D721Med (cell line): Measurements from ENCODE around the gene HAPLN2.
A peak's percentile ranks its signal among the peaks of the same experiment; 100 is the strongest.
"Not testable (repeated sequence)": the region's sequence is repeated elsewhere in the genome, so short reads cannot be mapped to it uniquely, and the experiment has no call there.

Experiments used
- DNase-seq: peaks from one replicate; pipeline ENCODE4 v3.0.0; 2011; ENCODE audit warnings: low spot score; ENCODE audit not compliant: insufficient read length
- FAIRE-seq: peaks from 2 replicates; lab custom pipeline; 2011; peaks lifted over from hg19 to GRCh38; lab: Jason Lieb, UNC
- TF ChIP-seq, protein P1 (sequence below): IDR thresholded peaks from 2 replicates; pipeline ENCODE4 v1.5.1; 2012; ENCODE audit warnings: mild to moderate bottlenecking, control low read depth; ENCODE audit not compliant: insufficient read depth; ENCODE audit errors: missing control alignments

The HAPLN2 gene

DNA sequence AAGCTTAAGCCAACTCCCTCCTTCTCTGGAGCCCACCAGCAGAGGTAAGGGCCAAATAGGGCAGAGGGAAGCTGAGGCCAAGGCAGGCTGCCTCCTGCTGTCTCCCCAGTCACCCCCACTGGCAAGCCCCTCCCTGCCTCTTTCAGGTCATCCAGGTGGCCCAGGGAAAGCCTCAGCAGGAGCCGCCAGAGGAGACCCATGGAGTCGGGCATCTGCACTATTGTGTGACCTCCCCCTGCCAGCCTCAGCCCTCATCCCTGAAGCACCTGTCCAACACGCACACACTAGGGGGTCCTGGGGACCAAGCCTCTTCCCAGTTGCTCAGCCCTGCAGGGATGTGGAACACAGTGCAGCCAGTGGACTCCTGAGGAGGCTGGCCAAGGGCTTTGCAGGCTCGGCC lies 32.9 kb upstream of the HAPLN2 start:
- no peak for FAIRE-seq
- TF ChIP-seq, protein P1, sequence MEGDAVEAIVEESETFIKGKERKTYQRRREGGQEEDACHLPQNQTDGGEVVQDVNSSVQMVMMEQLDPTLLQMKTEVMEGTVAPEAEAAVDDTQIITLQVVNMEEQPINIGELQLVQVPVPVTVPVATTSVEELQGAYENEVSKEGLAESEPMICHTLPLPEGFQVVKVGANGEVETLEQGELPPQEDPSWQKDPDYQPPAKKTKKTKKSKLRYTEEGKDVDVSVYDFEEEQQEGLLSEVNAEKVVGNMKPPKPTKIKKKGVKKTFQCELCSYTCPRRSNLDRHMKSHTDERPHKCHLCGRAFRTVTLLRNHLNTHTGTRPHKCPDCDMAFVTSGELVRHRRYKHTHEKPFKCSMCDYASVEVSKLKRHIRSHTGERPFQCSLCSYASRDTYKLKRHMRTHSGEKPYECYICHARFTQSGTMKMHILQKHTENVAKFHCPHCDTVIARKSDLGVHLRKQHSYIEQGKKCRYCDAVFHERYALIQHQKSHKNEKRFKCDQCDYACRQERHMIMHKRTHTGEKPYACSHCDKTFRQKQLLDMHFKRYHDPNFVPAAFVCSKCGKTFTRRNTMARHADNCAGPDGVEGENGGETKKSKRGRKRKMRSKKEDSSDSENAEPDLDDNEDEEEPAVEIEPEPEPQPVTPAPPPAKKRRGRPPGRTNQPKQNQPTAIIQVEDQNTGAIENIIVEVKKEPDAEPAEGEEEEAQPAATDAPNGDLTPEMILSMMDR, result no peak
- no peak for DNase-seq

DNA sequence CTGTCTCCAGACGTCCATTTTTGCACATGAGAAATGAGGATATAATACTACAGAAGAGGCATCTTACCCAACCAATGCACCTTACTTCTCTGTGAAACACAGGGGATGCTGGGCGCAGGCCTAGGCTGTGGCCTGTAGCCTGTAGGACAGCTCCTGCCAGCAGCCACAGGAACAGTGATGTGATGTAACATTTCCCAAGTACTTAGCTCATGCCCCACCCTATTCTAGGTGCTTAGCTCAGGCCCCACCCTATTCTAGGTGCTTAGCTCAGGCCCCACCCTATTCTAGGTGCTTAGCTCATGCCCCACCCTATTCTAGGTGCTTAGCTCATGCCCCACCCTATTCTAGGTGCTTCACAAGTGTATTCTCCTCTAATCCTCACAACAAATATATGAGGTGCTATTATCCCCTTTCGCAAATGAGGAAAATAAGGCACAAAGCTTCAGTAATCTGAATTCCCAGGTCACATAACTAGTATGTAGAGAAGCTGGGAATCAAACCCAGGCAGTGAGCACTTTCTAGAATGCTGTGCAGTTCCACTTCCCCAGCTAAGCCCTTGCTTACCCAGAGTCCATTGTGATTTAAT lies 32.2 kb upstream of the HAPLN2 start:
- FAIRE-seq (no peak), DNase-seq (peak; percentile 10)
- TF ChIP-seq, protein P1, result no peak

DNA sequence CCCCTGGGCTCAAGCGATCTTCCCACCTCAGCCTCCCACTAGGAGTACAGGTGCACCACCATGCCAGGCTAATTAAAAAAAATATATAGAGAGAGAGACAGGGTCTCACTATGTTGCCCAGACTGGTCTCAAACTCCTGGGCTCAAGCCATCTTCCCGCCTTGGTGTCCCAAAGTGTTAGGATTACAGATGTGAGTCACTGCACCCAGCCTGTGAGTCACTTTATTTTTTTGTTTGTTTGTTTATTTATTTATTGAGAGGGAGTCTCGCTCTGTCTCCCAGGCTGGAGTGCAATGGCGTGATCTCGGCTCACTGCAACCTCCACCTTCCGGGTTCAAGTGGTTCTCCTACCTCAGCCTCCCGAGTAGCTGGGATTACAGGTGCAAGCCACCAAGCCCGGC lies 31.3 kb upstream of the HAPLN2 start:
- DNase-seq, FAIRE-seq: not testable (repeated sequence)

DNA sequence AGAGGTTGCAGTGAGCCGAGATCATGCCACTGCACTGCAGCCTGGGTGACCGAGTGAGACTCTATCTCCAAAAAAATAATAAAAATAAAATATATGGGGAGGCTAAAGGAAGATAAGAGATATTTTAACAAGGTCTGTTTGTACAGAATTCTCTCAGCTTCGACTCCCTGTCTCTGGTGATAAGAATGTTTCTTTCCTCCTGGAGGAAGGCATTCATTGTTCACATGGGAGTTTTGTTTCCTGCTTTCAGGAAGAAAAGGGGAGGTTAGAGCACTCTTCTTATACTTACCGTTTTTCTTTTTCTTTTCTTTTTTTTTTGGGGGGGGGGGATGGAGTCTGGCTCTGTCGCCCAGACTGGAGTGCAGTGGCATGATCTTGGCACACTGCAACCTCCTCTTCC lies 29.7 kb upstream of the HAPLN2 start:
- no peak for DNase-seq
- TF ChIP-seq, protein P1, result no peak
- no peak for FAIRE-seq

DNA sequence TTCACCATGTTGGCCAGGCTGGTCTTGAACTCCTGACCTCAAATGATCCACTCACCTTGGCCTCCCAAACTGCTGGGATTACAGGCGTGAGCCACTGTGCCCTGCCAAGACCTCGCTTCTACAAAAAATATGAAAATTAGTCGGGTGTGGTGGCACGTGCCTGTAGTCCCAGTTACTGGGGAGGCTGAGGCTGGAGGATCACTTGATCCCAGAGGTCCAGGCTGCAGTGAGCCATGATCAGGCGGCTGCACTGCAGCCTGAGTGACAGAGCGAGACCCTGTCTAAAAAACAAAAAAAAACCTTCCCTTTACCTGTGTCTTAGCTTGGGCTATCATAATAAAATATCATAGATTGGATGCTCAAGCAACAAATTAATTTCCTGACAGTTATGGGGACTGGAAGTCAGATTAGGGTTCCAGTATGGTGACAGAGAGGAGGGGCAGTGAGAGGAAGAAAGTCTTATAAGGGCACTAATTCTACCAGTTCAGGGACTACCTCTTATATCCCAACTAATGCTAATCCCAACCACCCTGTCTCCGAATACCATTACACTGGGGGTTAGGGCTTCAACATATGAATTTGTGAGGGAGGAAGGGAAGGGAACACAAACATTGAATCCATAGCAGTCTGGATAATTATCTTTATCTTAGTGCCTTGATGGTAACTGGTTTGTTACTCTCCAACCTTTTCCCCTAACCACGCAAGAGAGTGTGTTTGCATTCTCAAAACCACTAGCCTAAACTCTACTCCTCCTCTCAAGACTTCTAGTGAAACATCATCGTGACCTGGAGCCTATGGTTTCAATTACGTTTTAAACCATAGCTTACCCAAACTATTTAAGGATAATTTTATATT lies 28.7 kb upstream of the HAPLN2 start:
- FAIRE-seq (no peak), DNase-seq (no peak)
- TF ChIP-seq, protein P1, result no peak

DNA sequence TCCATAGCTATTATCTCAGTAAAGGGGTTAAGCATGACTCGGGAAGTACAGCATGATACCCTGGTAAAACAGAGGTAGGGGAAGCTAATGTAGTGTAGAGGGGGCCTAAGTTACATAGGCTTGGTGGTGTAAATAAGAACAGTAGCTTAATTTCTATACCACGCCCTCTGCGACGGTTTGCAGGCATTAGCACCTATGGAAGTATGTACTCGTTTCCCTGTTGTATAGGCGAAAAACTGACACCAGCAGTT lies 28.1 kb upstream of the HAPLN2 start:
- no peak for FAIRE-seq
- DNase-seq, result no peak
- TF ChIP-seq, protein P1, result no peak

DNA sequence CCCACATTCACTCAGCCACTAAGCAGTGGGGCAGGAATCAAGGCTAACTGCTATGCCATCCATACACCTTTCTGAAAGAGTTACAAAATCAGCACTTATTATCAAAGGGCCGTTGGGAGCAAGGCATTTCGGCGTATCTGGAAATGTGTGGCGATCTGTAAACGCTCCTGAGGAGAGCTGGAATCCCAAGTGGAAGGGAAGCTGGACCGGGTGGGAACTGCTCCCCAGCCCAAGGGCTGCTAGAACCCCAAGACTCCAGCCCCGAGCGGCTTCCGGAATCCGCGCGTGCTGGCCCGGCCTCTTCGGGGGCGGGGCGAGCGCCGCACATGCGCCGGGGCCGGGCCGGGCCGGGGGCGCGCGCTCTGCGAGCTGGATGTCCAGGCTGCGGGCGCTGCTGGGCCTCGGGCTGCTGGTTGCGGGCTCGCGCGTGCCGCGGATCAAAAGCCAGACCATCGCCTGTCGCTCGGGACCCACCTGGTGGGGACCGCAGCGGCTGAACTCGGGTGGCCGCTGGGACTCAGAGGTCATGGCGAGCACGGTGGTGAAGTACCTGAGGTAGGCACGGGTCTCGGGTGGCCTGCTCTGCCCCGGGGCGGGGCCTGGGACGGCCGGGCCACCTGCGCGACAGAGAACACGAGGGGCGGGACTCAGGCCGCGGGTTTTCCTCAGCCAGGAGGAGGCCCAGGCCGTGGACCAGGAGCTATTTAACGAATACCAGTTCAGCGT lies 27.6 kb upstream of the HAPLN2 start, which contains the start of gene NAXE:
Gene NAXE (plus strand): TSS at position 345 of the 726 bp plus-strand sequence. CDS start 29 bp downstream, at position 374.
- FAIRE-seq (no peak), DNase-seq (peak; percentile 89)
- TF ChIP-seq, protein P1, result no peak
